NCI-H524 (cell line): Measurements from ENCODE around the gene DNAJC11.
A peak's percentile ranks its signal among the peaks of the same experiment; 100 is the strongest.
"Not testable (repeated sequence)": the region's sequence is repeated elsewhere in the genome, so short reads cannot be mapped to it uniquely, and the experiment has no call there.

Experiments used
- DNase-seq, 2 experiments: peaks; one replicate each; lab custom pipeline; 2025; lab: John Stamatoyannopoulos, UW

Gene DNAJC11, protein sequence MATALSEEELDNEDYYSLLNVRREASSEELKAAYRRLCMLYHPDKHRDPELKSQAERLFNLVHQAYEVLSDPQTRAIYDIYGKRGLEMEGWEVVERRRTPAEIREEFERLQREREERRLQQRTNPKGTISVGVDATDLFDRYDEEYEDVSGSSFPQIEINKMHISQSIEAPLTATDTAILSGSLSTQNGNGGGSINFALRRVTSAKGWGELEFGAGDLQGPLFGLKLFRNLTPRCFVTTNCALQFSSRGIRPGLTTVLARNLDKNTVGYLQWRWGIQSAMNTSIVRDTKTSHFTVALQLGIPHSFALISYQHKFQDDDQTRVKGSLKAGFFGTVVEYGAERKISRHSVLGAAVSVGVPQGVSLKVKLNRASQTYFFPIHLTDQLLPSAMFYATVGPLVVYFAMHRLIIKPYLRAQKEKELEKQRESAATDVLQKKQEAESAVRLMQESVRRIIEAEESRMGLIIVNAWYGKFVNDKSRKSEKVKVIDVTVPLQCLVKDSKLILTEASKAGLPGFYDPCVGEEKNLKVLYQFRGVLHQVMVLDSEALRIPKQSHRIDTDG

DNA sequence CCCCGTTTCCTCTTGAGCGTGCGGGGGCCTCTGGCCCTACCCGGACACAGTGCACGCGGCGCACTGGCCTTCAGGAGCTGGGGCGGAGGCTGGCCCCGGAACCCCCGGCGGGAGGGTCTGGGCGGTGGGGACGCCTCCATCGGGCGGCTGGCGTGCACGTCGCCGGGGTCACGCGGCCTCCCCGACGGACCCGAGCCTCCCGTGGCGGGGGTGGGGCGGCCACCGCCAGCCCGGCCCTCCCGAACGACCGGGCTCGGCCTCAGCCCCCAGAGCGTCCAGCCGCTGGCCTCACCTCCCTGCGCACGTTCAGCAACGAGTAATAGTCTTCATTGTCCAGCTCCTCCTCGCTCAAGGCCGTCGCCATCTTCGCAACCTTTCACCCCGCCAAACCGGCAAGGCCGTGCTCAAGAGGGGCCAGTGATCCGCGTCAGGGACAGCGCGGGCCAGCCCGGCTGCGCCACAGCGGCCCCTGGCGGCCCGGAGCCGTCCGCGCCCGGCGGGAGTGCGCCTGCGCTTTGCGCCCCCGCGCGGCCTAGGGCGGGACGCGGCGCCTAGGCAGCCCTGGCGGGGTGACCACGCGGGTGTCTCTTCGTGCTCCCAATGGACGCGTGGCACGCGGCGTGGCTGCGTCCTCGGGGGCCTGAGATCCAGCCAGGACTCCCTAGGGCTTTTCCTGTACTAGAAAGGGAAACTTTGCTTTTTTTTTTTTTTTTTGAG is at the start of gene DNAJC11:
Gene DNAJC11 (minus strand): TSS at position 380 of the 717 bp plus-strand sequence. CDS start 16 bp downstream, at position 364.
- DNase-seq: peak; percentile 60 to 82

DNA sequence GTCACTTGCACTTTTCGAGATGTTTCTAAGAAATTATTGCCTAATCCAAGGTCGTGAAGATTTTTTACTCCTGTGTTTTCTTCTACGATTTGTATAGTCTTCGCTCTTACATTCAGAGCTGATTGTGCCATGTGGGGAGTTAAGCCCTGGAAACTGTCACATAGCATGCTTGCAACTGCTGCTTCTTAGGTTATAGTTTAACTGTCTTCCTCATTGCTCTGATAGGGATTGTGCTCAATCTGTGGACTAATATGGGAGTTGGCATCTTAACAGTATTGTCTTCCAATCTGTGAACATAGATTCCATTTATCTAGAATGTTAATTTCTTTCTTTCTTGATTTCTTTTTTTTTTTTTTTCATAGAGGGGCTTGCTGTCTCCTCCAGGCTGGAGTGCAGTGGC is 48.9 kb upstream of the DNAJC11 start:
- DNase-seq: no peak

DNA sequence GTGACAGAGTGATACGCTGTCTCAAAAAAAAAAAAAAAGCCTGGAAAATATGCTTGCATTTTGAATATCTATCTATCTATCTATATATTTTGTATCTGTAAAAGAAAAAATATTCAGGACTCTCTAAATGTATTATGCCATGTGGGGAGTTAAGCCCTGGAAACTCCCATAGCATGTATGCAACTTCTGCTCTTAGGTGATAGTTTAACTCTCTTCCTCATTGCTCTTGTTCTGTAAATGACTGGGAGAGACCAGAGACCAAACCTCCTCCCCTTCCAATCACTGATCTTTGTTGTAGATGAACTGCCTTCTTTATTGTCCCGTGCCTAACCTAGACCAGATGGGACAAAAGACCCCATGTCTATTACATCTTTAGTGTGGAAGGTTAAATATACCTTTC is 46.1 kb upstream of the DNAJC11 start:
- no peak for DNase-seq

DNA sequence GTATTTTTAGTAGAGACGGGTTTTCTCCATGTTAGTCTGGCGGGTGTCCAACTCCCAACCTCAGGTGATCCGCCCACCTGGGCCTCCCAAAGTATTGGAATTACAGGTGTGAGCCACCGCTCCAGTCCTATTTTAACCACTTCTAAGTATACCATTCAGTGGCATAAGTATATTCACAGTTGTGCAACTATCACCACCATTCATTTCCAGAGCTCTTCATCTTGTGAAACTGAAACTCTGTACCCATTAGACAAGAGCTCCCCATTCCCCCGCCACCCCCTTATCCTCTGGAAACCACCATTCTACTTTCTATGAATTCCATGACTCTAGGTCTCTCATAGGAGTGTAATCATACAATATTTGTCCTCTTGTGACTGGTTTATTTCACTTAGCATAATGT is 43.5 kb upstream of the DNAJC11 start:
- DNase-seq: no peak

DNA sequence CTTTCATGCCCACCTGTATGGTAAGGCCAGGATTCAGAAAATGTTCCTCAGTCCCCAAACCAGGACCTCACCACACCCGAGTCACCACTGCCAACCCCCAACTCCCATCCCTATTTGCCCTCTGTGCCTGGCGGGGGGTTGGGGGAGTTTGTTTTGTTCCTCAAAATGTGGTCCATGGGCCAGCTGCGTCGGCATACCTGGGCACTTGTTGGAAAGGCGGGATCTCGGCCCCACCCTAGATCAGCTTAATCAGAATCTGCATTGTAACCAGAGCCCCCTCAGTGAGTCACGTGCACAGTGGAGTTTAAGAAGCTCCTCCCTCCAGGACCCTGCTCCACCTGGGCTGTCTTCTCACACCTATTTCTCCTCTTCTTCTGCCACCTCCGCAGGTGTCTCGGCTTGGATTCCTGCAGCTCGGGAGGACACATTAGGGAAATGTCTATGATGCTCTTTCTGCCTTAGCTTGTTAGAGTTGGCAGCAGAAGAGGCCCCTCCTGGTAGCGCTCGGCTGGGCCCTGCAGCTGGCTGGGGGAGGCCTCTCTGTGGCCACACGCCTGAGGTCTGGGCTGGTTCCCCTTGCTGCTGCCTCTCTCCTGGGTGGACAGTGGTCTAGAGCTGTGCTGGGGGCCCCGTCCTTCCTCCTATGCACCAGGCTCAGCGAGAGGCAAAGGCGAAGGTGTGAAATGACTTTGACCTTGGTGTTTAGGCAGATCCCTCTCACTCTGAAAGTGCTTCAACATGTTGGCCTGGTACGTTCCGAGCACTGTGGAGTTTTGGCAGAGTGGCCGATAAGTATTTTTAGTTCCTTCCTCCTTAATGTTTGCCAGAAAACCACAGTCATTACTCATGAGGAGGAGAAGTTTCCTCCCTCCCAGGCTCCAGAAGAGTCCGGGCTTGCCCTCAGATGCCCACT is 41.8 kb upstream of the DNAJC11 start:
- DNase-seq: no peak

DNA sequence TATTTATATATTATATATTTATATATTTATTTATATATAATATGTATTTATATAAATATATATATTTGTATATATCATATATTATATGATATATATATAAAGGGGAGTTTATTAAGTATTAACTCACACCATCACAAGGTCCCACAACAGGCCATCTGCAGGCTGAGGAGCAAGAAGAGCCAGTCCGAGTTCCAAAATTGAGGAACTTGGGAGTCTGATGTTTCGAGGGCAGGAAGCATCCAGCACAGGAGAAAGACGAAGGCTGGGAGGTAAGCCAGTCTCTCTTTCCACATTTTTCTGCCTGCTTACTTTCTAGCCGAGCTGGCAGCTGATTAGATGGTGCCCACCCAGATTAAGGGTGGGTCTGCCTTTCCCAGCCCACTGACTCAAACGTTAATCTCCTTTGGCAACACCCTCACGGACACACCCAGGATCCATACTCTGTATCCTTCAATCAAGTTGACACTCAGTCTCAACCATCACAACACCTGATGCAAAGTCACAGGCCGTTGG is 41.1 kb upstream of the DNAJC11 start:
- not testable (repeated sequence) for DNase-seq

DNA sequence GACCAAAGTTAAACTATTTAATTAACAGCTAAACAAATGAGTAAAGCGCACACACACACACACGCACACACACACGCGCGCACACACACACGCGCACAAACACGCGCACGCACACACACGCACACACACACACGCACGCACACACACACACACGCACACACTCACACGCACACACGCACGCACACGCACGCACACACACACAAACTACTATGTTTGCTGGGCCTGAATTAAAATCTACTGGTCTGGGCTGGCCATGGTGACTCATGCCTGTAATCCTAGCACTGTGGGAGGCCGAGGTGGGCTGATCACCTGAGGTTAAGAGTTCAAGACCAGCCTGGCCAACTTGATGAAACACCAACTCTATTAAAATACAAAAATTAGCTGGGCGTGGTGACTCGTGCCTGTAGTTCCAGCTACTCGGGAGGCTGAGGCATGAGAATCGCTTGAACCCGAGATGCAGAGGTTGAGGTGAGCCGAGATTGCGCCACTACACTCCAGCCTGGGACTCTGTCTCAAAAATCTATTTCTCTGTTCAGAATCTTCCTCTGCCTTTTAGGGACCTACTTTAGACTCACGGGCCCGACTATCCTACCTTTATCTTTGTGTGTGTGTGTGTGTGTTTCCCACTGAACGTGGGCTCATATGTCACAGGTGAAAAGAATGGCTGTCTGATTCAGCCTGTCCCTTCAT is 37.5 kb upstream of the DNAJC11 start:
- no peak for DNase-seq

DNA sequence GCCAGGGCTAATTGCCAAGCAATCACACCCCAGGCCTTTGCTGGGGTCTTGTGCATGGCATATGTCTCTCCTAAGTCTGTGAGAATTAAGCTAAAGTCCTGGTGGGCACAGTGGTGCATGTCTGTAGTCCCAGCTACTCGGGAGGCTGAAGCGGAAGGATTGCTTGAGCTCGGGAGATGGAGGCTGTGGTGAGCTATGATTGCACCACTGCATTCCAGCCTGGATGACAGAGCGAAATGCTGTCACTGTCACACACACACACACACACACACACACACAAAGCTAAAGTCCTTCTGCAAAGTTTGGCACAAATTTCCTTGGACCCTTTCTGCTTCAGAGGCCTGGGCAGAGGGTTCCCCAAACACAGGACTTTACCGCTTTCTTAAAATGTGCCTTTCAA is 31.3 kb upstream of the DNAJC11 start:
- DNase-seq: no peak

DNA sequence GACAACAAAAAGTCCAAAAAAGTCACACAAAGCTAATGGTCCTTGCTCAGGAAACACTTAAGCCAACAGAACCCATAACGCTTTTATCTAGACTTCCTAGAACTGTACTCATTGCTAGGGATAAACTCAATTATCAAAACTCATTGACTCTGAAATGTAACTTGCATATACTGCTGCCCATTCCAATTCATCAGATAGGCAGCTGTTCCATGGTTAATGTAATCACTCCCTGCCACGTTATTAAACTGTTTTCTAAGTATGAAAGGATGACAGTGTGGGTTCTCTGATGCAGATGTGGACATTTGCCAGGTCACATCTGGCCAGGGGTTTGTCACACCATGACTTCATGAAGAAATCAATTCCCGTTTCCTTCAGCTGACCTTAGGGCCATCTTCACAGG is 30.3 kb upstream of the DNAJC11 start:
- DNase-seq: no peak

DNA sequence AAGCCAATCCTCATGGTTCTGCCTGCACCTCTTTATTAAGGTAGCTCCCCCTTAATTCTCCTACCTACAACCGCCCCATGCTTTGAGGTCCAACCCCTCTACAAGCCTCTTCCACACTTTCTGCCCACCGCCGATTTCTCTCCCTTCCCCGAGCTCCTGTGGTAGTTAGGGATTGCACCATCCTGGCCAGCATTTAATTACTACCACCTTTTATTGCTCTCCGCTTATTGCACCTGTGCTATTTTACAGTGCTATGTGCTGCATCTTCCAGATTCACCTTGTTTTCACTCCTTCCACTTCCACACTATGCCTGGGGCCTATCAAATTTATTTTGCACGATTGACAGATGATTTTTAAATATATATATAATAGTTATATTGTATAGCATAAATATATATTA is 29.3 kb upstream of the DNAJC11 start:
- no peak for DNase-seq

DNA sequence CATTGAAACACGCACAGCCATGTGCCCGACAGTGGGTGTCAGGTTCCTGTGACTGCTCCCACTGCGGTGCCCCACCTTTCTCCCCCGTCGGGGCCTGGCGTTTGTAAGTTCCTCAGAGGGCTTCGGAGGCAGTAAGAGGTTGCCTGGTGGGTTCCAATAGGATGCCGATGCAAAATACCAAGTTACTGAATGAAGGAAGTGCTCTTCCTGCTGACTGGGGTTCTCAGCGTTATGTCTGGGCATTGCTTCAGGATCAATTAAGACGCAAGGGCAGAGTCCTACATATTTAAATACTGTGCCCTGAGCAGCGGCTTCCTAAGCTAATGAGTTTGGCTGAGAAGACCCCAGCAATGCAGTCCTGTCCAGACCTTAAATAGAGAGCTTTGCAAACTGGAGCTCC is 28.9 kb upstream of the DNAJC11 start:
- DNase-seq: no peak

DNA sequence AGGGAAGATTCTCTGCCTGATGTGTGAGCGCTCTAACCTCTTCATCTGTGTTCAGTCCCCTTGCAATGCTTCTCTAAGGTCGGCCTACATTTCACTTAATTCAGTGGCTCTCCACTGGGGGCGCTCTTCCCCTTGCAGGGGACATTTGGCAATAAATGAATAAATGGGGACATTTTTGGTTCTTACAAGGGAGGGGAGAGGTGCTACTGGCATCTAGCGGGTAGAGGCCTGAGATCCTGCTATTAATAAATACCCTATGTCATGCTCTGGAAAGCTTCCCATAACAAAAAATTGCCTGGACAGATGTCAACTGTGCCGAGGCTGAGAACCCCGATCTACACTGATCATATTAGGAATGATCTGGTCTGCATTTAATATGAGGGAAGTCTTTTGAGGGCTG is 25.9 kb upstream of the DNAJC11 start:
- peak; percentile 11 to 59 for DNase-seq

DNA sequence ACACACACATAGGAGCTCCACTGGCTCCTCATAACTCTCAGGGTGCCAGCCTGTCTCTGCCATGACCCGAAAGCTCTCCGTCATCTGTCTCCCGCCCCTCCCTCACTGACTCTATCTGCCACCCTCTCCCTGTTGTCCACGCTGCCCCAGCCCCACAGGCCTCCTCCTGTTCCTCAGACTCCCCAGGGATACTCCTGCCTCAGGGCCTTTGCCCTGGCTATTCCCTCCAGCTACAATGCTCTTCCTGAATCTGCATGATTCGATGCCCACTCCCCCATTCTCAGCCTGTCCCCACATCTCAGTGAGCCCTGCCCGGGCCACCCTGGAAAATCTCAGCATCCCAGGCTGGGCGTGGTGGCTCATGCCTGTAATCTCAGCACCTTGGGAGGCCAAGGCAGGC is 24.6 kb upstream of the DNAJC11 start:
- DNase-seq: no peak

DNA sequence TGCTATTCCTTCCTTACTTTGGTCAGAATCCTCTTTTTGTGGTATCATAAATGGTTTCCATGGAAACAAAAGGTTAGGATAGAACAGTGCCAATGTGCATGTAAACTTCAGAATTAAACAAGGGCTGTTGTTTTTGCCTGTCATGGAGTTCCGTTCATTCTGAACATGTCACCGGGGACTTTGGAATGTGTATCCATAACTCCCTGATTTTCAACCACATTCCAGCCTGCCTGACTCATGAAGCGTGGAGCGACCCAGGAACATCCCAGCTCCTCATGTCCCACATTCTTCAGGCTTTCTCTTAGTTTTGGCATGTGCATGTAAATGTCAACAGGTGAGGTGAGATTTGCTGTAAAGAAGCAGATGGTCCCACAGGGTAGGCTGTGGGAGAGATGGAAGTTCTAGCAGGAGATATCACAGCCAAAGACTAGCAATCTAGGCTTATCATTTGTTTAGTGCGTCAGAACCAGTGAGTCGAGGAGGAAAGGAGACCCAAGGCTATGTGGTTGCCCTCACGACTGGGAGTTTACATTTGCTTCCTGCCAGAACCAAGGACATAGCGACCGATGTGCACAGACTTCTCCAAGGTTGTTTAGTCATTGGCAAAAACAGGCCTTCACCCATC is 23.0 kb upstream of the DNAJC11 start:
- DNase-seq: no peak

DNA sequence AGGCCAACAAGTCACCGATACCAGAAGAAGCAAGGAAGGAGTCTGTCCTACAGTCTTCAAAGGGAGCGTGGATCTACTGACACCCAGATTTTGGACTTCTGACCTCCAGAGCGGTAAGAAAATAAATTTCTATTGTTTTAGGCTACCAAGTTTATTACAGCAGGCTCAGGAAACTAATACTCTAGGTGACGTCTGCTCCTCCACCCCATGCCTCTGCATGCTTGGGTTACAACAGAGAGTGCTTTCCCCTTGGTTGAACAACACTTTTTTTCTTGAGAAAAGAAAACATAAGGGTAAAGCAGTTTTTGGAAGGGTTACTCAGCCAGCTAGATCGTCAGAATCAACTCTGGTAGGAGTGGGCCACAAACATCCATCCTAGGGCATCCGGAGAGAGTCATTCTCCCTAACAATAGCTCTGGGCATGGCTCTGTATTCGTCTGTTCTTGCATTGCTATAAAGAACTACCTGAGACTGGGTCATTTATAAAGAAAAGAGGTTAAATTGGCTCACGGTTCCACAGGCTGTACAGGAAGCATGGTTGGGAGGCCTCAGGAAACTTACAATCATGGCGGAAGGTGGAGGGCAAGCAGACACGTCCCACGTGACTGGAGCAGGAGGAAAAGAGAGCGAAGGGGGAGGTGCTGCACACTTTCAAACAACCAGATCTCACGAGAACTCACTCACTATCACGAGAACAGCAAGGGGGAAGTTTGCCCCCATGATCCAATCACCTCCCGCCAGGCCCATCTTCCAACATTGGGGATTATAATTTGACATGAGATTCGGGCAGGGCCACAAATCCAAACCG is 22.2 kb upstream of the DNAJC11 start:
- no peak for DNase-seq

DNA sequence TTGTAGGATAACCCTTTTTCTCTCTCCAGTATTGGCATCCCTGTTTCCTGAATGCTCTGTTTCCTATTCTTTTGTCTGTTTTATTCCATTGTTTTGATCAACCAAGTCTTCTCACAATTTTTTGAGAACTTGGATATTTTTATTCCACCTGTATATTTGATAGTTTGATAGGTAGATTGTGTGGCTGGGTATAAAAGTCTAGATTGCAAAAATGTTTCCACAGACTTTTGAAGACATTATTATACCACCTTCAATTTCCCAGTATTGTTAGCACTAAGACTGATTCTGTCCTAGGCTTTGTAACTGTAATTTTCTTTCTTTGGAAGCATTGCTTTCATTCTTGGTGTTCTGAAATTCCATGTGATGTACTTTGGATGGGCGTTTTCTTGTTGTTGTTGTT is 9.6 kb upstream of the DNAJC11 start:
- no peak for DNase-seq

DNA sequence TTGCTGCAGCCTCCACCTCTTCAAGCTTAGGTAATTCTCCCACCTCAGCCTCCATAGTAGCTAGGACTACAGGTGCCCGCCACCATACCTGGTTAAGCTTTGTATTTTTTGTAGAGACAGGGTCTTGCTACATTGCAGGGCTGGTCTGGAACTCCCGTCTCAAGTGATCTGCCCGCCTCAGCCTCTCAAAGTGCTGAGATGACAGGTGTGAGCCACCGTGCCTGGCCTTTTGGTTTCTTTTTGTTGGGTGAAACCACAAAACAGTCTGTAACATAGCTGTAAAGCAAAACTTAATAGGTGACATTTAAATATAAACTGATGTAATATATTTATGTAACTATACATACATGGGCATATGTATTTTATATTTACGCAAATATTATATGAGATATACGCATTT is 3.1 kb upstream of the DNAJC11 start:
- no peak for DNase-seq

DNA sequence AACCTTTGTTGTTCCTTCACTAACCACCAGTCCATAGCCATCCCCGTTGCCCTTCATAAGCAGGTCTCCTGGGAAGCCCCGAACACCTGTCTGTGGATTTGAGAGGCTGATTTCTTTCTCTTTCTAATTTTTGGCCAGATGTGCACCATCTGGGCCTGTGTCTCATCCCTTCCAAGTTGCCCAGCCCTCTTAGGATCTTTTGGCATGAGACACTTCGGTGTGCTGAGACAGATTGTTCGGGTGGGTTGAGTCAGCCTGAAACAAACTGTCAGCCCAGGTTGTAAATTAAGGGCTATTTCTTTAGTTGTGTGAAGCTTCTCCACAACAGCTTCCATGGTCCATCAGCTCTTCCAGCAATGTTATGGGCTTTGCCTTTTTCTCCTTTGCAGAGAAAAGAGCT is 1.4 kb upstream of the DNAJC11 start:
- peak; percentile 94 to 97 for DNase-seq

DNA sequence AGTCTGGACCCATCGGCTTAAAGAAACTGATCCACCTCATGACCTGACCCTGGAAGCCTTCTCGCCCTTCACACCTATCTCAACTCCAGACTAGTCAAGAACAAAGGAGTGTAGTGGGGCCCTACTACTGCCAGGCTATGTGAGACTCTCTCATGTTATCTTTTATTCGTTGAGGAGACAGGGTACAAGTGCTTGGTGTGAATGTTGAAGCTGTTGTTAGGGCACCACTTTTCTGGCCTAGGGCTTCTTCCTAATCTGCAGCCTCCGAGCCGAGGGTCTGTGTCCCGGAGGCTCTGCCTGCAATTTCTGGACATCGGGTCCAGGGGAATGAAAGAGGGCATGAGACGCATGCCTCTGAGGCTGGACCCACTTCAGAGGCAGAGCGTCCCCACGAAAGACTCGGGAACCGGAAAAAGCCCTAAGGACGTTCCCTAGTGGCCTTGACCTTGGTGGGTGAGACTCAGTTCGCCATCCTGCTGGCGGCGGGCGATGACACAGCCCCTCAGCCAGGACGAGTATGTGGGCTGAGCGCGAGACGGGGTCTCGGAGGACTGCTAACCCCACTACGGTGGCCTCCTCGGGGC is 671 bp downstream of the DNAJC11 start:
- DNase-seq: no peak

DNA sequence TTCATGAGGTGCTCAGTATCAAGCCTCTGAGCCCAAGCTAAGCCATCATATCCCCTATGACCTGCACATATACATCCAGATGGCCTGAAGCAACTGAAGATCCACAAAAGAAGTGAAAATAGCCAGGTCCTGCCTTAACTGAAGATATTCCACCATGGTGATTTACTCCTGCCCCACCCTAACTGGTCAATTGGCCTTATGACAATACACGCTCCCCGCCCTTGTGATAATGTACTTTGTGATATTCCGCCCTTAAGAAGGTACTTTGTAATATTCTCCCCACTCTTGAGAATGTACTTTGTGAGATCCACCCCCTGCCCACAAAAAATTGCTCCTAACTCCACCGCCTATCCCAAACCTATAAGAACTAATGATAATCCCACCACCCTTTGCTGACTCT is 1.7 kb downstream of the DNAJC11 start:
- DNase-seq: not testable (repeated sequence)
